22Rv1 (cell line): ENCODE measurements around the gene DHRSX.
"Not testable (repeated sequence)": the region's sequence is repeated elsewhere in the genome, so short reads cannot be mapped to it uniquely, and the experiment has no call there.

Experiments used
- H3K27ac ChIP-seq: fragments of 450-650 bp; 2 replicates; pipeline ENCODE4 v1.5.1; 2017
- ZFX ChIP-seq: fragments of 450-650 bp; IDR thresholded peaks from 2 replicates; pipeline ENCODE4 v1.6.1; 2017; ENCODE audit warnings: antibody characterized with exemption, borderline replicate concordance
- TF ChIP-seq, protein P1 (sequence below): fragments of 450-650 bp; IDR thresholded peaks from 2 replicates; pipeline ENCODE4 v1.5.1; 2017; ENCODE audit warnings: mild to moderate bottlenecking

The DHRSX gene

DNA sequence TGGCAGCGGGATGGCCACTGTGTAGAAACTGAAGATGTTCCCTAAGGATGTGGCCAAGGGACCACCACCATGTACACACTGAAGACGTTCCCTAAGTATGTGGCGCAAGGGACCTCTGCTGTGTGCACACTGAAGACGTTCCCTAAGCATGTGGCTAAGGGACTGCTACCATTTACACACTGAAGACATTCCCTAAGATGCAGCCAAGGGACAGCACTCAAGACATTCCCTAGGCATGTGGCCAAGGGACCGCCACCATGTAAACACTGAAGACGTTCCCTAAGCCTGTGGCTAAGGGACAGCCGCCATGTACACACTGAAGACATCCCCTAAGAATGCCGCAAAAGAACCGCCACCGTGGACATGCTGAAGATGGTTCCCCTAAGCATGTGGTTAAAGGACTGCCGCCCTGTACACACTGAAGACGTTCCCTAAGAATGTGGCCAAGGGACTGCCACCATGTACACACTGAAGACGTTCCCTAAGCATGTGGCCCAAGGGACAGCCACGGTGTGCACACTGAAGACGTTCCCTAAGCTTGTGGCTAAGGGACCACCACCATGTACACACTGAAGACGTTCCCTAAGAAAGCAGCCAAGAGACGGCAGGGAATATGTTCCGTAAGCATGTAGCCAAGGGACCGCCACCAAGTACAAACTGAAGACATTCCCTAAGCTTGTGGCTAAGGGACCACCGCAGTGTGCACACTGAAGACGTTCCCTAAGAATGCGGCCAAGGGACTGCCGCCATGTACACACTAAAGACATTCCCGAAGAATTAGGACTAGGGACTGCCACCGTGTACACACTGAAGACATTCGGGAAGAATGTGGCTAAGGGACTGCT lies 43.3 kb downstream of the DHRSX start:
- TF ChIP-seq ZFX: no peak
- TF ChIP-seq, protein P1, sequence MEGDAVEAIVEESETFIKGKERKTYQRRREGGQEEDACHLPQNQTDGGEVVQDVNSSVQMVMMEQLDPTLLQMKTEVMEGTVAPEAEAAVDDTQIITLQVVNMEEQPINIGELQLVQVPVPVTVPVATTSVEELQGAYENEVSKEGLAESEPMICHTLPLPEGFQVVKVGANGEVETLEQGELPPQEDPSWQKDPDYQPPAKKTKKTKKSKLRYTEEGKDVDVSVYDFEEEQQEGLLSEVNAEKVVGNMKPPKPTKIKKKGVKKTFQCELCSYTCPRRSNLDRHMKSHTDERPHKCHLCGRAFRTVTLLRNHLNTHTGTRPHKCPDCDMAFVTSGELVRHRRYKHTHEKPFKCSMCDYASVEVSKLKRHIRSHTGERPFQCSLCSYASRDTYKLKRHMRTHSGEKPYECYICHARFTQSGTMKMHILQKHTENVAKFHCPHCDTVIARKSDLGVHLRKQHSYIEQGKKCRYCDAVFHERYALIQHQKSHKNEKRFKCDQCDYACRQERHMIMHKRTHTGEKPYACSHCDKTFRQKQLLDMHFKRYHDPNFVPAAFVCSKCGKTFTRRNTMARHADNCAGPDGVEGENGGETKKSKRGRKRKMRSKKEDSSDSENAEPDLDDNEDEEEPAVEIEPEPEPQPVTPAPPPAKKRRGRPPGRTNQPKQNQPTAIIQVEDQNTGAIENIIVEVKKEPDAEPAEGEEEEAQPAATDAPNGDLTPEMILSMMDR: no peak
- H3K27ac ChIP-seq: no peak overlapping the region

DNA sequence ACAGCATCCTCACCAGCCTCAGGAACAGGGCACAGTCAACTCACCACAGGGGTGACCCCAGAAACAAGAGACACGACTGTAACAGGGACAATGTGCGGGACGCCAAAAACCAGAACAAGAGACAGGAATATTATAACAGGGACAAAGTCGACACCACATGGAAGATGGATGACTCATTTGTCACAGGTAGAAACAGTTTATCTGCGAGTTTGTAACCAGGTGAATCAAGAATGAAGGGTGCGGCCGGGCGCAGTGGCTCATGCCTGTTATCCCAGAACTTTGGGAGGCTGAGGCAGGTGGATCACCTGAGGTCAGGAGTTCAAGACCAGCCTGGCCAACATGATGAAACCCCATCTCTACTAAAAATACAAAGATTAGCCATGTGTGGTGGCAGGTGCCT lies 44.7 kb downstream of the DHRSX start:
- H3K27ac ChIP-seq: not testable (repeated sequence)

DNA sequence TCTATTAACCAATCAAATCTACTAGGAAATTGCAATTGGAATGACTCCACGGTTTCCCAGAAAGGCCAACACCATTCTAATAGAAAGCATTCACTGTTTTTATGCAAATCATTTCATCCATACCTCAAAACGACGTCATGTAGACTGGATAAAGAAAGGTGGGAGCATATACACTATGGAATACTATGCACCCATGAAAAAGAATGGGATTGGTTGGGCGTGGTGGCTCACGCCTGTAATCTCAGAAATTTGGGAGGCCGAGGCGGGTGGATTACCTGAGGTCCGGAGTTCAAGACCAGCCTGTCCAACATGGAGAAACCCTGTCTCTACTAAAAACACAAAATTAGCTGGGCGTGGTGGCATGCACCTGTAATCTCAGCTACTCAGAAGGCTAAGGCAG lies 46.2 kb downstream of the DHRSX start:
- not testable (repeated sequence) for H3K27ac ChIP-seq

DNA sequence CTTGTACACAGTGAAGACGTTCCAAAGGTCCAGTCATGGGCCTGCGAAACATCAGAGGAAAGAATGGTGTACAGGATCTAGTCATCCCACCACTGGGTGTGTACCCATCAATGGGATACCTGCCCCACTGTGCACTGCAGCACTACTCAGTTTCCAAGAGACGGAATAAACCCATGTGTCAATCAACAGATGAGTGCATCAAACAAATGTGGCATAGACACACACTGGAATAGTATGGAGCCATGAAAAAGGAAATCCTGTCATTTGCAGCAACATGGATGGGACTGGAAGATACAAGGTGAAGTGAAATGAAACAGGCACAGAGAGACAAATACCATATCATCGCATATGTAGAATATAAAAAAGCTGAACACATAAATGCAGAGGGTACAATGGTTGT lies 48.0 kb downstream of the DHRSX start:
- TF ChIP-seq ZFX: no peak
- TF ChIP-seq, protein P1: no peak
- no peak overlapping the region for H3K27ac ChIP-seq

DNA sequence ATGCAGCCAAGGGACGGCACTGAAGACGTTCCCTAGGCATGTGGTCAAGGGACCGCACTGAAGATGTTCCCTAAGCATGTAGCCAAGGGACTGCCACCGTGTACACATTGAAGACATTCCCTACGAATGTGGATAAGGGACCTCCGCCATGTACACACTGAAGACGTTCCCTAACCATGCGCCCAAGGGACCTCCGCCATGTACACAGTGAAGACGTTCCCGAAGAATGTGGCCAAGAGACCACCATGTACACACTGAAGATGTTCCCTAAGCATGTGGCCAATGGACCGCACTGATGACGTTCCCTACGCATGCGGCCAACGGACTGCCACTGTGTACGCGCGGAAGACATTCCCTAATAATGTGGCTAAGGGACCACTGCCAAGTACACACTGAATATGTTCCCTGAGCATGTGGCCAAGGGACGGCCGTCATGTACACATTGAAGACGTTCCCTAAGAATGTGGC lies 48.4 kb downstream of the DHRSX start:
- H3K27ac ChIP-seq: no peak overlapping the region
- TF ChIP-seq, protein P1: no peak
- no peak for TF ChIP-seq ZFX

DNA sequence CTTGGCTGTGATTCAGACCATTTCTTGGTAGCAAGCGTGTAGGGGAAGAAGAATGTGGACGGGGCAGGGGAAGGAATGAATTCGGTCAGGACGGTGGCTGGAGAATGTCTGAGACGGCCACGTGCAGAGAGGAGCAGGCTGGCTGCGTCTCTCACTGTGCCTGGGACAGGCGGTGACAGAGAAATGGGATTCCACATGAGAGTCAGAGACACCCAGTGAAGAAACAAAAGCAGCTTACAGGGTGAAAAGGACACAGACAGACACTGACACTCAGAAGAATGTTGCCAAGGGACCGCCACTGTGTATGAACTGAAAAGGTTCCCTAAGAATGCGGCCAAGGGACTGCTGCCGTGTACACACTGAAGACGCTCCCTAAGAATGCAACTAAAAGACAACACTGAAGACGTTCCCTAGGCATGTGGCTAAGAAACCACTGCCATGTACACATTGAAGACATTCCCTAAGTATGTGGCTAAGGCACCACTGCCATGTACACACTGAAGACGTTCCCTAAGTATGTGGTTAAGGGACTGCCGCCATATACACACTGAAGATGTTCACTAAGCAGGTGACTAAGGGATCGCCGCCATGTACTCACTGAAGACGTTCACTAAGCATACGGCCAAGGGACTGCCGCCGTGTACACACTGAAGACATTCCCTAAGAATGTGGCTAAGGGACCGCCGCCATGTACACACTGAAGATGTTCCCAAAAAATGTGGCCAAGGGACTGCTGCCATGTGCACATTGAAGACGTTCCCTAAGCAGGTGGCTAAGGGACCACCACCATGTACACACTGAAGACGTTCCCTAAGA lies 49.1 kb downstream of the DHRSX start:
- TF ChIP-seq ZFX: no peak
- TF ChIP-seq, protein P1: no peak
- H3K27ac ChIP-seq: no peak overlapping the region

DNA sequence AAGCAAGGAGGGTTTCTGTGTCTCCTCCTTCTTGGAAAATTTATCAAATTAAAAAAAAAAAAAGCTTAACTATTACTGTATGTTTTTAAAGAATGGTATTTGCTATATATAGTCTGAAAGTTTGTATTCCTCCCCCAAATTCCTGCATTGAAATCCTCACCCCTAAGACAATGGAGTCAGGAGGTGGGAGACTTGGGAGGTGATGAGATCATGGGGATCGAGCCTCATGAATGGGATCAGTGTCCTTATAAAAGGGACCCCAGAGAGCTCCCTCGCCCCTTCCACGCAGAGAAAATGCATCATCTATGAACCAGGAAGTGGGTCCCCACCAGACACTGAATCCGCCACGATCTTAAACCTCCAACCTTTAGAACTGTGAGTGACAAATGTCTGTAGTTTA lies 50.1 kb downstream of the DHRSX start:
- H3K27ac ChIP-seq: no peak overlapping the region
- no peak for TF ChIP-seq ZFX
- TF ChIP-seq, protein P1: no peak
